Coronary artery (tissue), 2 donors: Measurements from ENCODE around the gene OR4B1.

ENCODE experiments used
- DNase-seq: peaks from one replicate; pipeline ENCODE4 v3.0.0-alpha.2; 2017; ENCODE audit warnings: low spot score
- H3K27ac ChIP-seq, 2 donors: fragments of 200-600 bp; sonication (generic); one replicate each; pipeline ENCODE4 v1.5.1; 2016 to 2019
- H3K4me3 ChIP-seq: fragments of 200-600 bp; sonication (generic); 2 replicates; pipeline ENCODE4 v1.5.1; 2016; ENCODE audit warnings: mild to moderate bottlenecking, moderate library complexity
- CTCF ChIP-seq: fragments of 200-600 bp; sonication (generic); IDR thresholded peaks from one replicate; pipeline ENCODE4 v1.5.1; 2019; ENCODE audit warnings: antibody characterized with exemption

The OR4B1 gene

GRCh38 chr11:48216510-48216909 is at the start of gene OR4B1:
OR4B1 (plus strand) TSS chr11:48216810; CDS start chr11:48216810, 0 bp downstream.
- Histone ChIP-seq H3K4me3 (no peak within 1 kb of the TSS), H3K27ac (no peak within 1 kb of the TSS)
- DNase-seq, result no peak
- no peak for TF ChIP-seq CTCF

GRCh38 chr11:48167380-48167779 is 49.2 kb upstream of the OR4B1 start:
- Histone ChIP-seq H3K4me3 (no peak overlapping the region), H3K27ac (no peak overlapping the region)
- TF ChIP-seq CTCF, result no peak
- DNase-seq, result no peak

- no peak for TF ChIP-seq CTCF
- Histone ChIP-seq H3K4me3 (no peak overlapping the region), H3K27ac (no peak overlapping the region)
- no peak for DNase-seq
These were observed 47.8 kb upstream of the OR4B1 start for GRCh38 chr11:48168815-48169214.

- Histone ChIP-seq H3K27ac (no peak overlapping the region), H3K4me3 (no peak overlapping the region)
- TF ChIP-seq CTCF, result no peak
- no peak for DNase-seq
These were observed 47.4 kb upstream of the OR4B1 start for GRCh38 chr11:48169259-48169658.

GRCh38 chr11:48169717-48170116 is 46.9 kb upstream of the OR4B1 start:
- no peak for TF ChIP-seq CTCF
- no peak for DNase-seq
- H3K4me3 ChIP-seq, result no peak overlapping the region
- H3K27ac ChIP-seq, result peak overlapping the region in 1 of 2 donors; percentile 2

GRCh38 chr11:48170241-48171233 is 46.1 kb upstream of the OR4B1 start:
- H3K4me3 ChIP-seq, result no peak overlapping the region
- no peak for DNase-seq
- peak overlapping the region in 1 of 2 donors; percentile 2 for H3K27ac ChIP-seq
- no peak for TF ChIP-seq CTCF
